ENCODE results near the gene DLG2.

Gene DLG2

DNA sequence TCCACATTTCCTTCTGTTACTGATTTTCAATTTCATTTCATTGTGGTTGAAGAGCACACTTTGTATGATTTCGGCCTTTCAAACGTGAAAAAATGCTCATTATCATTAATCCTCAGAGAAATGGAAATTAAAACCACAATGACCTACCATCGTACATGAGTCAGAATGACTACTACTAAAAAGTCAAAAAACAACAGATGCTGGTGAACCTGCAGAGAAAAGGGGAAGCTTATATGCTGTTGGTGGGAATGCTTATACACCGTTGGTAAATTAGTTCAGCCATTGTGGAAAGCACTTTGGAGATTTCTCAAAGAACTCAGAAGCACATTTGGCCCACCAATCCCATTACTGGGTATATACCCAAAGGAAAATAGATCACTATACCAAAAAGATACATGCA lies 57.6 kb downstream of the DLG2 start:
- no peak for DNase-seq

- DNase-seq, result no peak
Measured at GRCh38 chr11:85558411-85558810, 68.7 kb downstream of the DLG2 start.

DNA sequence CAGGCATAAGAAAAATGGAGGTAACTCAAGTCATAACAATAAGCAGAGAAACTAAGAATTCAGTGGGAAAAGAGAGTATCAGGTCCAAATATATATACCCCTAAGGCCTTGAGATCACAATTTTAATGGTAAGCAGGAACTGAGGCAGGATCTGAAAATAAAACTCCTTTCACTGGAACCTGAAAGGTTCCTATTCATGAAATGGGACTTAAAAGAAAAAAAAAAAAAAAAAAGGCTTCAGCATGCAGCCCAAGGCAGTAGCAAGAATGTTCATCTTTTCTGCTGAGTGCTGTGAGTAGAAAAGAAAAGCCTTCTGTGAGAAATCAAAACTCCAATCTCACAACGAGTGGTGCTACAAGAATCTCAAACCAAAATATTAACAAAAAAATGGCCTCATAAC lies 75.3 kb downstream of the DLG2 start:
- no peak for DNase-seq

DNA sequence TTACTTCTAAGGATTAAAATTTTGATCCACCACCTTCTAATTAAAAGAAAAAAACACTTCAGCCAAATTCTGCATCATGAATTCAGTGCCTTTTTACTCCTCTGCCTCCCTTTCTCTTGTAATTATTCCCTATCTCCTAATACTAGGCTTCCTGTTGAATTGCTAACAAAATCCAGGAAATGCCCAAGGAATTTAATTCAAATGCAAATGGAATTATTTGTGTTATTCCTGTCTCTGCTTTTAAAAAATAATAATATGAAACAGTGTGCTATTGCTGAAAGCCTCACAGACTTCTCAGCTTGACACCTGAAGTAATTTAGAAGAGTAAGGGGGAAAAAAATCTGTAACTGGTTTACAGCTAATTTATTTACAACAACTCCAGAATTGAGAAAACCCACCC lies 85.5 kb downstream of the DLG2 start:
- DNase-seq, result no peak

DNA sequence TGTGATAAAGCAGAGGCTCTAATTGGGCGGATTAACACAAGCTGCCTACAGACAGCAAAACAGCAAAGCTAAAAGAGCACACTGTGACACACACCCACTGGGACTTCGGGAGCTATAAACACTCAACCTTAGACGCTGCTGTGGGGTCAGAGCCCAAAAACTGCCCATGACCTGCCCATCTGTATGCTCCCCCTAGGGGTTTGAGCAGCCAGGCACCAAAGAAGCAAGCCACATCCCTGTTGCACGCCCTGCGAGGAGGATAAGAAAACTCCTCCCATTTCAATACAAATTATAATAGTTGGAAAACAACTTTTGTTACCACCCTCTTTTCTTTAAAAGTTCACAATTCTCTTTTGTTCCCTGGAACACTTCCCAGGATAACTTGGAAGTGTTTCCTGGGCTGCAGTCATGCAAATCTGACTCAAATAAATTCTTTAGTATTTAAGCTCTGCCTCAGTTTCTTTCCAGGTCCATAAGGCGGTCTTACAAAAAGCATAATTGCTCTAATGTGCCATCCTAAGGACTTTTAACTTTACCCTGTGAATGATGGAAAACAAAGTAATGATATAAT lies 86.4 kb downstream of the DLG2 start:
- peak in 2 of 56 donors; percentile 1 to 2 for DNase-seq

- no peak for DNase-seq
Measured at GRCh38 chr11:85540181-85540580, 87.0 kb downstream of the DLG2 start.

DNA sequence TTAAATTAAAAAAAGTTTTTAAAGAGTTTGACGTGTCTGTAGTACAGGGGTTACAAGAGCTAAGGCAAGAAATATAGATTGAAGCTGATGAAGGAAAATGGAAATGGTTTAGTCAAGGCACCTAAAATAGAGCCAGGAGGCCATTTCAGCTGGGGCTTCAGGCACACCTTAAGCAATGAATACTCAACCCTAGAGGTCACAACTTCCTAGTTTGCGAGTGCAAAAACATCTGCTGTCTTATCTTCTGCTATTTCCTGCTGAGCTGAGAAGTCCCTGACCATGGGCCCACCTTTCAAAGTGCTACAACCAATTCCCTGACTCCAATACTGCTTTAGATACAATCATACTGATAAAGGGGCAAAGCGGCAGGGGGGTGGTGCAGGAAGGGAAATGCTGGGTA lies 87.4 kb downstream of the DLG2 start:
- DNase-seq, result no peak

DNA sequence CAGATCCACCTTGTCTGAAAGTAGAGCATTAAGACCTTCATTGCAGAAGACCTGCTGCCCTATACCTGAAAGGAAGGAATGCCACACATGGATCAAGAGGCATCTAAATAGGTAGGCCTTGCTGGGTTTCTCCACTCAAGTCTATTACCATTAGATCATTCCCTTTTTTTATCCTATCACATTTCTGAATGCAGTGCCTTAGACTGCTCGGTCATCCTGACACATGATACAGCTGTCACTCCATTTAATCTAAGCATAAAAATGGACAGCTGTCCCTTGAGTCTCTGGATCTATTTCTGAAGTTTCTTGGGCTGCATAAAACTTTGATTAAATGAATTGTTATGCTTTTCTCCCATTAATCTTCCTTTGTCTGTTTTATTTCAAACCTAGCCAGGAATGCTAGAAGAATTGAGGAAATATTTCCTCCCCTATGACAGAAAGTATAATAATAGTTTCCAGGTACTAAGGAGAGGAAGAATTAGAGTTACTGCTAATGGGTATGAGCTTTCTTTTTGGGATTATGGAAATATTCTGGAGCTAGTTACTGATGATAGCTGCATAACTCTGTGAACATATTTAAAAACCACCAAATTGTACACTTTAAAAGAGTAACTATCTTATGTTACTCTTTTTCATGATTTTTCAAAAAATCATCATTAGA lies 88.0 kb downstream of the DLG2 start:
- DNase-seq, result no peak

- no peak for DNase-seq
Measured at GRCh38 chr11:85536438-85536837, 90.7 kb downstream of the DLG2 start.

DNA sequence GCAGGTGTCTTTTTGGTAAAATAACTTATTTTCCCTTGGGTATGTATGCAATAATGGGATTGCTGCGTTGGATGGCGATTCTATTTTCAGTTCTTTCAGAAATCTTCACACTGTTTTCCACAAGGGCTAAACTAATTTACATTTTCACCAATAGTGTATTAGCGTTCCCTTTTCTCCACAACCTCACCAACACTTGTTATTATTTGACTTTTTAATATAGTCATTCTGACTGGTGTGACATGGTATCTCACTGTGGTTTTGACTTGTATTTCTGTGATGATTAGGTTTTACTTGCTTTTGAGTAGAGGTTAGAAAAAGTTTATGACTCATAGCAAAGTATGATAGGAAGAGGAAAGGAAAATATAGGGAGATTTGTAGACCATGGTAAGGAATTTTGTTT lies 92.3 kb downstream of the DLG2 start:
- no peak for DNase-seq

DNA sequence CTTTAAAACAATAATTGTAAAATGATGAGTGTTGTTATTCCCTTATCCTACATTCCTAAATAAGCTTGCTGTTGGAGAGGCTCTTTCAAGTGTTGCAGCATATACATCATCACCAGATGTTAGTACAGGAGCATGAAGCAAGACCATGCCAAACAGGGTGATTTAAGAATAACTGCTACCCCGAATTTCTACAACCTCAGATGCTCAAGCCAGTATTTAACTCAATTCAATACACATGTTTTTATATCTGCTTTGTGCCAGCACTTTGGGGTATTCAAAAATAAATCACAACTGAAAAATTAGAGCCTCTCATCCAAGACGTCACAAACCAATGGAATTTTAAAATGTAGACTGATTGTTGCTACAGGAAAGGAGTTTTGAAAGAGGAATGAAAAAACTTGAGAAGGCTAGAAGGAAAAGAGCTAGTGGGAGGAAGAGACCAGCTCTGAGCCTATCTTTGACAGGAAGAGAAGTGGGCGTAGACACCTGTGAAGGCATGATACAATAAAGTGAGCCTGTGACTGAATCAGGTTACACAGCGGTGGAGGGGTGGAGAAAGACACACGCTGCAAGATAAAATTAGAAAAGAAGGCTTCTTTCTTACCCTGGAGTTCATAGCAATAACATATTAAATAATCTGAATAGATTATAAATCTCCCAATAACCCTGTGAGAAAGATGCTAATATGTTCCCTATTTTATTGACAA lies 95.8 kb downstream of the DLG2 start:
- DNase-seq, result no peak

GRCh38 chr11:85530634-85531033 lies 96.5 kb downstream of the DLG2 start:
- DNase-seq, result no peak

DNA sequence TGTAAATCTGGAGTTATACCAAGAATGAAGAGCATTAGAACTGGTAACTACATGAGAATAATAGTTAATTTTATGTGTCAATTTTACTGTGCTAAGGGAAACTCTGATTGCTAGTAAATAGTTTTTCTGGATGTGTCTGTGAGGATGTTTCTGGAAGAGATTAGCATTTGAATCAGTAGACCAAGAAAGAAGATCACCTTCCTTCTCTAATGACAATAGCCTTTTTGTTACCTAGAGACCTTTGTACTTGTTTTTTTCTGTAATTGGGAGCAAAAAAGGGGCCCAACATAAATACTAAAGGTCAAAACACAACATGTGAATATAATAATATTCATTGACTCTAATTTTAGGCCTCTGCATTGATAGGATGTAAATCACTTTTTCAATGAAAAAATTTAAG lies 100.6 kb downstream of the DLG2 start:
- no peak for DNase-seq

DNA sequence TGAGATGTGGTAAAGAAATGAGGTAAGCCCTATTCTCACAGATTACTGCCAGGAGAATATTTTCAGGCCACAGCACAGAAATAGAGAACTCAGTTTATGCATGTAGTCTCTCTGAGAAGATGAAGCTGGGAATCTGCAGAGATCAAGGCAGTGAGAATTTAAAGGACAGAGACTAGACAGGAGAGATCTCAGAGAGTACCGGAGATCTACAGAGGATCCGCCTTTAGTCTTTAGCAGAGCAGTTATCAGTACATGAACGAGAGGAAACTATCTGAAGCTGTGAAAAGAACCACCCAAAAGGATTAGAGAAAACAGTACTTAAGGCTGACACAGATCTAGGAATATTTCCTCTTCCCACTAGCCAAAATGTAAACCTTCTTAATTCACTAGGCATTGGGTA lies 101.5 kb downstream of the DLG2 start:
- DNase-seq, result no peak

- DNase-seq, result no peak
Measured at GRCh38 chr11:85517272-85517671, 109.9 kb downstream of the DLG2 start.

GRCh38 chr11:85495918-85496317 lies 131.2 kb downstream of the DLG2 start:
- DNase-seq, result no peak

DNA sequence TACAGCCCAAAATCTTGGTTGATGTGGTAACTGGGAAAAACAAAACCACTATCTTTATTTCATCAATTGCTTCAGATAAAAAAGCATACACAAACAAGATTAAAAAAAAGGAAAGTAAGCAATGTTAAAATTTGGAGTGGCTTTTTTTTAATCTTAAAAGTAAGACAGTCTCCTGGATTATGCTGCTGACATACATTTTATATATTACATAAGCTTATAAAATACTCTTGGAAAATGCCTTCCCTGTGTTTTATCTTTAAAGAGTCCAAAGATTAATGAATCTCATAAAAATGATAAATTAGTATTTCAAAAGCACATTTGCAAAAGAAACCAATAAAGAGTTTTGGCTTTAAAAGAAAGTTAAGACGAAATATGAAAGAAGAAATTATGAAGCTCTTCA lies 132.7 kb downstream of the DLG2 start:
- no peak for DNase-seq

DNA sequence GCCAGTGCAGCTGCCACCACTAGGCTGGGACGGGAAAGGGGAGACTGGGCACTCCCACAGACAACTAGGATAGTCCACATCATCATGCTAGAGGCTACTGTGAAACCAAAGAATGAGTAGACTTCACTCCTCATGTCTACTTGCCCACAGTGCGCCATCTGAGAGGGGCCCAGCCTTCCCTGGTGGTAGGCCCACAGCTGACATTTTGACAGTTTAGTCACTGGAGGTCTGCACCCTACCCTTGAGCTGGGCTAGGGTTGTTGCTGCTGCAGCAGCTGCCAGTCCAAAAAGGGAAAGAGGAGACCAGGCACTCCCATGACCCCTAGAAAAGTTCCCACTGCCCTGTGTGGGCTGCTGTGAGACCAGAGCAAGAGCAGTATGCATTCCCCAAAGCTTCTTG lies 141.2 kb downstream of the DLG2 start:
- no peak for DNase-seq

DNA sequence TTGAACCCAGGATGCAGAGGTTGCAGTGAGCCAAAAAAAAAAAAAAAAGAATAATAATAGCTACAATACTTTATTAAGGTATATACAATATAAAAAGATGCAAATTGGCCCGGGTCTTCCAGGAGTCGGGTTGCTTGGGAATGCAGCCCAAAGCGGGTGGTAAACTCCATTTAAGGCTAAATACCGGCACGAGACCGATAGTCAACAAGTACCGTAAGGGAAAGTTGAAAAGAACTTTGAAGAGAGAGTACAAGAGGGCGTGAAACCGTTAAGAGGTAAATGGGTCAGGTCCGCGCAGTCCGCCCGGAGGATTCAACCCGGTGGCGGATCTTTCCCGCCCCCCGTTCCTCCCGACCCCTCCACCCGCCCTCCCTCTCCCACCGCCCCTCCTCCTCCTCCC lies 143.3 kb downstream of the DLG2 start:
- no peak for DNase-seq

- DNase-seq, result no peak
Measured at GRCh38 chr11:85481862-85482261, 145.3 kb downstream of the DLG2 start.

- DNase-seq, result no peak
Measured at GRCh38 chr11:85475660-85476517, 151.3 kb downstream of the DLG2 start.

GRCh38 chr11:85472953-85473352 lies 154.2 kb downstream of the DLG2 start:
- no peak for DNase-seq

All from amygdala (tissue), 56 donors.